Upper lobe of left lung (tissue), 6 donors: Measurements from ENCODE around the gene GMPPA. TPM values are rescaled to one million over a fixed set of nuclear protein-coding genes. Genes with fewer than 3 reads are reported as not detected.

Experiments used
- ATAC-seq, 2 donors: fragments of 200-7000 bp; cut with Tn5 transposase; one replicate each; pipeline ENCODE4 v1.9.1; 2022; ENCODE audit warnings: mild to moderate bottlenecking in 2 of 2, moderate library complexity in 2 of 2; ENCODE audit not compliant: low FRiP score in 2 of 2
- DNase-seq, 2 donors: peaks; one replicate each; pipeline ENCODE4 v3.0.0-alpha.2; 2019 to 2020
- H3K27ac ChIP-seq, 4 donors: fragments of 200-600 bp; sonication (generic); one replicate each; pipeline ENCODE4 v1.5.1; 2016 to 2019
- H3K27me3 ChIP-seq, 4 donors: fragments of 200-600 bp; sonication (generic); one replicate each; pipeline ENCODE4 v1.5.1; 2017 to 2019
- H3K36me3 ChIP-seq, 4 donors: fragments of 200-600 bp; sonication (generic); one replicate each; pipeline ENCODE4 v1.5.1; 2016 to 2019
- H3K4me1 ChIP-seq, 4 donors: fragments of 200-600 bp; sonication (generic); one replicate each; pipeline ENCODE4 v1.5.1; 2018 to 2019
- H3K4me3 ChIP-seq, 4 donors: fragments of 200-600 bp; sonication (generic); one replicate each; pipeline ENCODE4 v1.5.1; 2017 to 2019; ENCODE audit warnings: mild to moderate bottlenecking in 2 of 4, moderate library complexity in 1 of 4
- H3K9me3 ChIP-seq, 4 donors: fragments of 200-600 bp; sonication (generic); one replicate each; pipeline ENCODE4 v1.5.1; 2018 to 2019
- EP300 ChIP-seq, 4 donors: sonication (generic); formaldehyde crosslinking; IDR thresholded peaks; one replicate each; pipeline ENCODE4 v1.5.1; 2017; ENCODE audit warnings: antibody characterized with exemption in 4 of 4, control low read depth in 2 of 4
- POLR2A ChIP-seq, 4 donors: fragments of 450-650 bp; IDR thresholded peaks; one replicate each; pipeline ENCODE4 v1.5.1; 2016 to 2017; ENCODE audit warnings: antibody characterized with exemption in 4 of 4, mild to moderate bottlenecking in 2 of 4
- POLR2AphosphoS5 ChIP-seq, 2 donors: sonication (generic); formaldehyde crosslinking; IDR thresholded peaks; one replicate each; pipeline ENCODE4 v1.5.1; 2017; ENCODE audit warnings: antibody characterized with exemption in 2 of 2
- WGBS, 2 donors: methylation state at CpG; one replicate each; pipeline ENCODE4 v1.1.5; 2017 to 2018; 5-methylcytosine and 5-hydroxymethylcytosine counted together
- total RNA-seq, 6 donors: library from RNA; depleted of rRNA in 4 of 6; stranded (reverse); fragments of >200 nt in 4 of 6; gene quantifications; one replicate each; pipeline versions ENCODE4 v1.1.0 to v1.2.1, GENCODE V29; 2016 to 2021
- TF ChIP-seq, protein P1 (sequence below), 6 experiments: fragments of 450-650 bp in 4 of 6; fragments of 200-600 bp in 2 of 6; sonication (generic) in 2 of 6; IDR thresholded peaks; one replicate each; pipeline ENCODE4 v1.5.1; 2016 to 2019; ENCODE audit warnings: antibody characterized with exemption in 6 of 6
- donor health status: DM: no; HTN: no; CAD: no; lungs with moderate emphysema.
- donor health status: DM: no; HTN: yes; CAD: no; lungs with severe emphysema.

GMPPA gene
- total RNA-seq, 6 donors from 2014 or later, result 20.8 to 38.5 (median 24.9) TPM

- Histone ChIP-seq H3K27ac (no peak within 1 kb of the TSS), H3K36me3 (no peaks in the 10 kb centered on the region), H3K9me3 (no peaks in the 10 kb centered on the region), H3K4me3 (no peak within 1 kb of the TSS), H3K27me3 (peaks cover 0 to 46% (median 25%) of the 10 kb centered on the region in 4 donors), H3K4me1 (peaks cover 17 to 25% (median 21%) of the 10 kb centered on the region in 4 donors)
- WGBS, 2 donors, result 7% methylated on average over 23 of the region's 31 CpGs; no CpG with 5 or more reads in 1 of the 2 donors
- DNase-seq (no peak), ATAC-seq (no peak)
- TF ChIP-seq, protein P1, sequence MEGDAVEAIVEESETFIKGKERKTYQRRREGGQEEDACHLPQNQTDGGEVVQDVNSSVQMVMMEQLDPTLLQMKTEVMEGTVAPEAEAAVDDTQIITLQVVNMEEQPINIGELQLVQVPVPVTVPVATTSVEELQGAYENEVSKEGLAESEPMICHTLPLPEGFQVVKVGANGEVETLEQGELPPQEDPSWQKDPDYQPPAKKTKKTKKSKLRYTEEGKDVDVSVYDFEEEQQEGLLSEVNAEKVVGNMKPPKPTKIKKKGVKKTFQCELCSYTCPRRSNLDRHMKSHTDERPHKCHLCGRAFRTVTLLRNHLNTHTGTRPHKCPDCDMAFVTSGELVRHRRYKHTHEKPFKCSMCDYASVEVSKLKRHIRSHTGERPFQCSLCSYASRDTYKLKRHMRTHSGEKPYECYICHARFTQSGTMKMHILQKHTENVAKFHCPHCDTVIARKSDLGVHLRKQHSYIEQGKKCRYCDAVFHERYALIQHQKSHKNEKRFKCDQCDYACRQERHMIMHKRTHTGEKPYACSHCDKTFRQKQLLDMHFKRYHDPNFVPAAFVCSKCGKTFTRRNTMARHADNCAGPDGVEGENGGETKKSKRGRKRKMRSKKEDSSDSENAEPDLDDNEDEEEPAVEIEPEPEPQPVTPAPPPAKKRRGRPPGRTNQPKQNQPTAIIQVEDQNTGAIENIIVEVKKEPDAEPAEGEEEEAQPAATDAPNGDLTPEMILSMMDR (IDR thresholded peaks at IDR 0.05), result no peak
- TF ChIP-seq POLR2AphosphoS5 (IDR thresholded peaks at IDR 0.05) (no peak), POLR2A (IDR thresholded peaks at IDR 0.05) (no peak), EP300 (IDR thresholded peaks at IDR 0.05) (no peak)
Observed at GRCh38 chr2:219514196-219514761, 15.6 kb downstream of the GMPPA start, which contains the start of gene ASIC4. ASIC4 (plus strand) TSS chr2:219514482; CDS start chr2:219514725, 243 bp downstream.

GRCh38 chr2:219514836-219515235, 16.1 kb downstream of the GMPPA start:
- Histone ChIP-seq H3K27ac (no peak overlapping the region), H3K4me3 (no peak overlapping the region), H3K27me3 (peaks cover 0 to 45% (median 23%) of the 10 kb centered on the region in 4 donors), H3K9me3 (no peaks in the 10 kb centered on the region), H3K4me1 (peaks cover 11 to 19% (median 16%) of the 10 kb centered on the region in 4 donors), H3K36me3 (no peaks in the 10 kb centered on the region)
- 73 to 75% methylated on average over 4 to 21 of the region's 21 CpGs for WGBS, 2 donors
- DNase-seq (no peak), ATAC-seq (no peak)
- TF ChIP-seq POLR2AphosphoS5 (IDR thresholded peaks at IDR 0.05) (no peak), POLR2A (IDR thresholded peaks at IDR 0.05) (no peak), EP300 (IDR thresholded peaks at IDR 0.05) (no peak)

- Histone ChIP-seq H3K27ac (no peak overlapping the region), H3K36me3 (no peaks in the 10 kb centered on the region), H3K4me1 (peaks cover 7 to 10% (median 8%) of the 10 kb centered on the region in 4 donors), H3K4me3 (no peak overlapping the region), H3K27me3 (peaks cover 0 to 39% (median 17%) of the 10 kb centered on the region in 4 donors), H3K9me3 (no peaks in the 10 kb centered on the region)
- DNase-seq (no peak), ATAC-seq (no peak)
- TF ChIP-seq EP300 (IDR thresholded peaks at IDR 0.05) (no peak), POLR2AphosphoS5 (IDR thresholded peaks at IDR 0.05) (no peak), POLR2A (IDR thresholded peaks at IDR 0.05) (no peak)
- TF ChIP-seq, protein P1 (IDR thresholded peaks at IDR 0.05), result no peak
- WGBS, 2 donors, result 62 to 66% methylated on average over 13 to 17 of the region's 17 CpGs
Observed at GRCh38 chr2:219515874-219516629, 17.4 kb downstream of the GMPPA start.

DNA sequence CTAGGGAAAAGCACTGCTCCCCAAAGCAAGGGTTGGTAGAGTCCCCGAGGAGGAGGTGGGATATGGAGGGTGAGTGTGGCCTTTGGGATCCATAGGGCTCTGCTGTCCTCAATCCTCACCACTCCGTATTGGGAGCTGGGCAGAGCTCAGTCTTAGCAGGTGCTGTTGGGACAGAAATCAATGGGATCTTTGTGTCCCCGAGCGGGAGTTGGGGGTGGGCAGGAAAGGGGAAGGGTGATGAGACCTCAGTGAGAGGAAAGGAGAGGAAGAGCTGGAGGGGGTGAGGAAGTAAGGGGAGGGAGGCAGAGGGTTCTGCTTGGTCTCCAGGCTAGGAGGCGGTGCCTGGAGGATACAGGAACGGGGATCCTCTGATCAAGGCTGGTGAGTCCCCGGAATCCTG, 18.2 kb downstream of the GMPPA start:
- Histone ChIP-seq H3K36me3 (no peaks in the 10 kb centered on the region), H3K4me3 (no peak overlapping the region), H3K27me3 (peaks cover 0 to 36% (median 17%) of the 10 kb centered on the region in 4 donors), H3K27ac (no peak overlapping the region), H3K4me1 (peaks cover 7 to 10% (median 8%) of the 10 kb centered on the region in 4 donors), H3K9me3 (no peaks in the 10 kb centered on the region)
- 36 to 52% methylated on average over 7 of the region's 7 CpGs for WGBS, 2 donors
- ATAC-seq (no peak), DNase-seq (no peak)
- no peak for TF ChIP-seq EP300 (IDR thresholded peaks at IDR 0.05)
- TF ChIP-seq, protein P1 (IDR thresholded peaks at IDR 0.05), result no peak
- TF ChIP-seq POLR2AphosphoS5 (IDR thresholded peaks at IDR 0.05), result no peak
- no peak for TF ChIP-seq POLR2A (IDR thresholded peaks at IDR 0.05)

DNA sequence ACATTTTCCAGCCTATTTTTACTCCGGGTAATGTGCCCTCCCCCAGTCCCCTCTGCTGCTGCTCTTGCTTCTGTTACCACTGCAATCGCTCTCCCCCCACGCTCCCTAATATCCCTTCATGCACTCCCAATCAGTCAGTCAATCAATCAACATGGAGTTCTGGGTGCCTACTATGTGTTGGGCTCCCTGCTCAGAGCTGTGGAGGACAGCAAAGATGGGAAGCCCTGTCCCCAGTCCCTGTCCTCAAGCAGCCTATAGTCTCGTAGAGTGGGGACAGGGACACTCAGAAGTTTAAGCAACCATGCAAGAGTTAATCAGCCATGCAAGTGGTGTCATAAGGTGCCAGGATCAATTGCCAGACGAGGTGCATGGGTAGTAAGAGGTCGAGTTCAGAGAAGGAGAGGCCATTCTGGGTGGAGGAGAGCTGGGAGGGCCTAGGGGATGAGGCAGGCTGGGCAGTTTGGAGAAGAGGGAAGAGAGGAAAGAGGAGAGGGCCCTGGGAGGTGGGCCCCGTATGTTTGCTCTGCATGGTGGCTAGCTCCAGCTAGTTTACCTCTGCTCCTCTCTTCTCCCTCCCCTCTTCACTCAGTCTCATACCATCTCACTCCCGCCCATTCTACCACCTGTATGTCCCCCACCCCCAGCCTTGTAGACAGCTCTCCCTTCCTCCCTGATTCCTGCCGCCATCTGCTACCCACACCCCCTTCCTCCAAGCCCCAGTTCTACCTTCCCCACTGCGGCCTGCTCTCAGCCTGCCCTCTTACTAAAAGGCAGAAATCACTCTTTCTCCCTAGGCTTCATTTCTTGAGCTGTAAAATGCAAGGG, 19.5 kb downstream of the GMPPA start:
- no peaks in the 10 kb centered on the region for H3K9me3 ChIP-seq
- H3K27me3 ChIP-seq, result peaks cover 1 to 39% (median 21%) of the 10 kb centered on the region in 4 donors
- H3K36me3 ChIP-seq, result no peaks in the 10 kb centered on the region
- TF ChIP-seq POLR2A (IDR thresholded peaks at IDR 0.05), result no peak
- TF ChIP-seq, protein P1 (IDR thresholded peaks at IDR 0.05), result no peak
- TF ChIP-seq POLR2AphosphoS5 (IDR thresholded peaks at IDR 0.05), result no peak
- no peak overlapping the region for H3K4me3 ChIP-seq
- no peak overlapping the region for H3K27ac ChIP-seq
- DNase-seq (no peak), ATAC-seq (no peak)
- H3K4me1 ChIP-seq, result peaks cover 17 to 22% (median 19%) of the 10 kb centered on the region in 4 donors
- 63% methylated on average over 10 of the region's 10 CpGs for WGBS, 2 donors
